OCI-LY1 (cell line): ENCODE measurements around the gene EVL.

Experiments
- H2AFZ ChIP-seq: fragments of 200-600 bp; sonication (generic), shearing (Covaris generic); 2 replicates; pipeline ENCODE4 v1.6.0; 2014; ENCODE audit warnings: antibody characterized with exemption, mild to moderate bottlenecking, low read length
- H3F3A ChIP-seq: fragments of 200-600 bp; sonication (generic), shearing (Covaris generic); 2 replicates; pipeline ENCODE4 v1.6.0; 2014; ENCODE audit warnings: mild to moderate bottlenecking, antibody characterized with exemption, low read length, moderate library complexity; ENCODE audit not compliant: insufficient read depth
- H3K27ac ChIP-seq: fragments of 200-600 bp; sonication (generic); 2 replicates; pipeline ENCODE4 v1.5.1; 2014; ENCODE audit warnings: low read length, mixed run types, mild to moderate bottlenecking, low read depth; ENCODE audit not compliant: poor library complexity, severe bottlenecking
- H3K27me3 ChIP-seq: fragments of 200-600 bp; sonication (generic); 2 replicates; pipeline ENCODE4 v1.6.0; 2014; ENCODE audit warnings: antibody characterized with exemption, mild to moderate bottlenecking, low read length, moderate library complexity; ENCODE audit not compliant: insufficient read depth
- H3K36me3 ChIP-seq: fragments of 200-600 bp; sonication (generic); 2 replicates; pipeline ENCODE4 v1.6.1; 2014; ENCODE audit warnings: mild to moderate bottlenecking, antibody characterized with exemption, low read length, moderate library complexity, mixed read lengths; ENCODE audit not compliant: insufficient read depth
- H3K4me1 ChIP-seq: fragments of 200-600 bp; sonication (generic); 2 replicates; pipeline ENCODE4 v1.5.1; 2014; ENCODE audit warnings: mild to moderate bottlenecking, low read length, moderate library complexity; ENCODE audit not compliant: insufficient read depth, severe bottlenecking
- H3K4me2 ChIP-seq: fragments of 200-600 bp; sonication (generic), shearing (Covaris generic); 2 replicates; pipeline ENCODE4 v1.6.1; 2014; ENCODE audit warnings: low read length
- H3K4me3 ChIP-seq: fragments of 200-600 bp; sonication (generic); 2 replicates; pipeline ENCODE4 v1.5.1; 2014; ENCODE audit warnings: low read length, low read depth, mild to moderate bottlenecking, mixed read lengths; ENCODE audit not compliant: poor library complexity, severe bottlenecking
- H3K79me2 ChIP-seq: fragments of 200-600 bp; shearing (Covaris generic); 2 replicates; pipeline ENCODE4 v1.6.1; 2016; ENCODE audit warnings: mixed run types, low read length, mixed read lengths; ENCODE audit not compliant: insufficient read depth
- H3K9ac ChIP-seq: fragments of 200-600 bp; sonication (generic), shearing (Covaris generic); 2 replicates; pipeline ENCODE4 v1.6.1; 2014; ENCODE audit warnings: mild to moderate bottlenecking, low read length, mixed read lengths
- H3K9me2 ChIP-seq: fragments of 200-600 bp; sonication (generic), shearing (Covaris generic); 2 replicates; pipeline ENCODE4 v1.6.1; 2014; ENCODE audit warnings: low read depth, mild to moderate bottlenecking, low read length, mixed read lengths
- H3K9me3 ChIP-seq: fragments of 200-600 bp; shearing (Covaris generic); 2 replicates; pipeline ENCODE4 v1.6.1; 2014; ENCODE audit warnings: low read length, mixed read lengths
- H4K20me1 ChIP-seq: fragments of 200-600 bp; sonication (generic), shearing (Covaris generic); 2 replicates; pipeline ENCODE4 v1.6.0; 2016; ENCODE audit warnings: mild to moderate bottlenecking, low read length; ENCODE audit not compliant: insufficient read depth
- EZH2 ChIP-seq: fragments of 200-600 bp; sonication (generic), shearing (Covaris generic); IDR thresholded peaks from 2 replicates; pipeline ENCODE4 v1.8.0; 2017; ENCODE audit warnings: borderline replicate concordance, mixed run types, mild to moderate bottlenecking, antibody characterized with exemption, low read length, moderate library complexity, mixed read lengths
- TF ChIP-seq, protein P1 (sequence below): fragments of 200-600 bp; sonication (generic), shearing (Covaris generic); IDR thresholded peaks from 2 replicates; pipeline ENCODE4 v1.5.1; 2017; ENCODE audit warnings: mild to moderate bottlenecking, antibody characterized with exemption, low read length, moderate library complexity, mixed read lengths

Gene EVL

DNA sequence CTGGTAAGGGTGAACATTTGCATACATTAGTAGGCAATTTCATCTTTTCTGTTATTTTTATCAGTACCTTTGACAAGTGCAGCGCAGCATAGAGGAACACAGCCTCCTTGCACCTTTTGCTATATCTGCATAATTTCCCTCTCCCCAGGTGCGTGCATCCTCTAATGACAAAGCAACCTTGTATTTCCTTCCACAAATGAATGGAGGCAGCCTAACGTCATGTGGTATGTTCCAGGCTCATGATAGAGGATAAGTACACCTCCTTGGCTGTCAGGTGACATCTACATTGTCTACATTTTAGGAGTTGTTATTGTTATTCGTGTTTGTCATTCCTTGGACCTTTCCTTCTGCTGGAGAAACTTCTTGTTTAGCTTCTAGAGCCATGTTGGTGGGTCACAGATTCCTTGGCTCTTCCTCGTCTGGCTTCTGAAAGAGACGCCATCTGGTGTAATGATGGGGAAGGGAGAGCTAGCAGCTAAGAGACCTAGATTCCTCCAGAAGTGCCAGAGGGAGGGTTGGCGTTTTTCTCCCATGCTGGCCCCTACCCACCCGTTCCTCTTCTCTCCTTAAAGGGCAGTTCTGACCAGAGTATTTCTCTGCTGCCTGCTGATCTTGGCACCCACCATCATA, 37.0 kb downstream of the EVL start:
- Histone ChIP-seq H3K4me3 (no peak overlapping the region), H3K9ac (no peak overlapping the region), H3K79me2 (no peaks in the 10 kb centered on the region), H3K36me3 (peaks cover 23% of the 10 kb centered on the region), H3K4me1 (peaks cover 27% of the 10 kb centered on the region), H2AFZ (no peak overlapping the region), H3K27ac (no peak overlapping the region), H4K20me1 (no peaks in the 10 kb centered on the region), H3F3A (no peaks in the 10 kb centered on the region), H3K27me3 (no peaks in the 10 kb centered on the region), H3K4me2 (no peak overlapping the region; the same call in 1 of the 2 replicates), H3K9me2 (no peaks in the 10 kb centered on the region), H3K9me3 (no peaks in the 10 kb centered on the region)
- TF ChIP-seq EZH2 = no peak
- TF ChIP-seq, protein P1, sequence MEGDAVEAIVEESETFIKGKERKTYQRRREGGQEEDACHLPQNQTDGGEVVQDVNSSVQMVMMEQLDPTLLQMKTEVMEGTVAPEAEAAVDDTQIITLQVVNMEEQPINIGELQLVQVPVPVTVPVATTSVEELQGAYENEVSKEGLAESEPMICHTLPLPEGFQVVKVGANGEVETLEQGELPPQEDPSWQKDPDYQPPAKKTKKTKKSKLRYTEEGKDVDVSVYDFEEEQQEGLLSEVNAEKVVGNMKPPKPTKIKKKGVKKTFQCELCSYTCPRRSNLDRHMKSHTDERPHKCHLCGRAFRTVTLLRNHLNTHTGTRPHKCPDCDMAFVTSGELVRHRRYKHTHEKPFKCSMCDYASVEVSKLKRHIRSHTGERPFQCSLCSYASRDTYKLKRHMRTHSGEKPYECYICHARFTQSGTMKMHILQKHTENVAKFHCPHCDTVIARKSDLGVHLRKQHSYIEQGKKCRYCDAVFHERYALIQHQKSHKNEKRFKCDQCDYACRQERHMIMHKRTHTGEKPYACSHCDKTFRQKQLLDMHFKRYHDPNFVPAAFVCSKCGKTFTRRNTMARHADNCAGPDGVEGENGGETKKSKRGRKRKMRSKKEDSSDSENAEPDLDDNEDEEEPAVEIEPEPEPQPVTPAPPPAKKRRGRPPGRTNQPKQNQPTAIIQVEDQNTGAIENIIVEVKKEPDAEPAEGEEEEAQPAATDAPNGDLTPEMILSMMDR = no peak

DNA sequence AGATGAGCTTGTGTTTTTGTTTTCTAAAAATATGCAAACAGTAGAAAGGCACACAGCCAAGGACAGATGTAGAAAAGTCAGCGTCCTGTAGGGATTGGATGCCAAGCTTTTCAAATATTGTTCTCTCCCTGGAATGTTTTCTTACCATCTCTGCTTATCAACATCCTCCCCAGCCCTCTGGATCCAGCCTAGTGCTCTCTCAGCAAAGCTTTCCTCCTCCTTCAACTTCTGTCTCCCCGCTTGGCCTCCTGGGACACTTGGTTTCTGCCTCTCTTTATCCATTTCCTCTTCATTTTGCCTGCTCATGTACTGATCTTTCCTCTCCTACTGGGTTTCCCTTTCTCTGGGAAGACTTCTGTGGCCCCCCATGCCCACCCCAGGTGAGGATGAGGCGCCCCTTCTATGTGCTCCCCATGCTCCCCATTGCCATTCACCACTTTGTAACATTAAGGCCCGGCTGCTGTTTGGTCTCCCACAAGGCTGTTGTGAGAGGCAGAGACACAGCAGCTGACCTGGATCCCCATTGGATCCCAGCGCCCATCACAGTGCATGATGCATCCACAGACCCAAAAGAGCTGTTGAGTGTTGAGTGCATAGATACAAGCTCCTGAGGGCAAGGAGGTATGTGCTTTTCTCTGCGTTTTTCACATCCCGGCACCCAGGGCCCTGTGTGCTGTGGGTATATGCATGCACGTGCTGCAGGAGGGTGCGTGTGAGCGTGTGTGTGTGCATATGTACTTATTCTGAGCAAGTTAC, 38.2 kb downstream of the EVL start:
- Histone ChIP-seq H3K4me1 (peaks cover 27% of the 10 kb centered on the region), H3K79me2 (no peaks in the 10 kb centered on the region), H3K9ac (no peak overlapping the region; the same call in 1 of the 2 replicates), H3K27ac (peak overlapping the region; percentile 24), H2AFZ (no peak overlapping the region), H3K36me3 (peaks cover 12% of the 10 kb centered on the region; the same call in 1 of the 2 replicates), H3K4me2 (no peak overlapping the region; the same call in 1 of the 2 replicates), H3F3A (no peaks in the 10 kb centered on the region), H3K4me3 (no peak overlapping the region), H3K9me3 (no peaks in the 10 kb centered on the region), H4K20me1 (no peaks in the 10 kb centered on the region), H3K27me3 (no peaks in the 10 kb centered on the region), H3K9me2 (no peaks in the 10 kb centered on the region)
- TF ChIP-seq EZH2 = no peak
- TF ChIP-seq, protein P1 = no peak

DNA sequence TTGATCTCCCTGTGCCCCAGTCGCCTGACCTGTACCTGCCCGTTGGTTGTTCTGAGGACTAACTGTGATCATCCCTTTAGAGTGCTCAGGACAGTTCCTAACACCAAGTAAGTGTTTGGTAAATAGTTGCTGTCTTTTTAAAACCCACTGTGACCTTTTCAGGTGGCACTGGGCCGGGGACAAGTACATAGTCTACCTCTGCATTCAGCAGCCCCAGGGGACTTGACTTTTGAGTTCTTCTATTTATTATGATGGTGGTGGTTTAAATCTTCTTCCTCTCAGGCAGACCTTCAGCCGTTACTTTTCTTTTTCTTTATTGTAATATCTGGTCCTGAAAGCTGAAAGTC, 38.8 kb downstream of the EVL start:
- Histone ChIP-seq H3K27ac (peak overlapping the region; percentile 24), H3K27me3 (no peaks in the 10 kb centered on the region), H4K20me1 (no peaks in the 10 kb centered on the region), H2AFZ (no peak overlapping the region), H3K9ac (no peak overlapping the region; the same call in 1 of the 2 replicates), H3K4me1 (peaks cover 27% of the 10 kb centered on the region), H3K9me3 (no peaks in the 10 kb centered on the region), H3K36me3 (peaks cover 9% of the 10 kb centered on the region; the same call in 1 of the 2 replicates), H3F3A (no peaks in the 10 kb centered on the region), H3K9me2 (no peaks in the 10 kb centered on the region), H3K4me2 (no peak overlapping the region), H3K79me2 (no peaks in the 10 kb centered on the region), H3K4me3 (no peak overlapping the region)
- TF ChIP-seq, protein P1 = no peak
- no peak for TF ChIP-seq EZH2
